ENCODE data around the gene ZNF512B. TPM values are rescaled to one million over a fixed set of nuclear protein-coding genes. Genes with fewer than 3 reads are reported as not detected.
"Not testable (repeated sequence)": the region's sequence is repeated elsewhere in the genome, so short reads cannot be mapped to it uniquely, and the experiment has no call there.

Gene ZNF512B
- total and polyA plus RNA-seq, 9 donors: 2.5 to 24.7 (median 20.2) TPM

GRCh38 chr20:63978319-63979228, 8.8 kb upstream of the ZNF512B start:
- H3K4me1 ChIP-seq (ENCODE audit: insufficient read depth): peaks cover 16% of the 10 kb centered on the region
- intact Hi-C loops (cut with DNase I): loop anchor here in 2 of 4 donors (5.0 to 10.0 kb wide), 2 partner anchors 204 to 441 kb away; partner anchors contain the start of gene PTK6 (in 1 of the 2)

DNA sequence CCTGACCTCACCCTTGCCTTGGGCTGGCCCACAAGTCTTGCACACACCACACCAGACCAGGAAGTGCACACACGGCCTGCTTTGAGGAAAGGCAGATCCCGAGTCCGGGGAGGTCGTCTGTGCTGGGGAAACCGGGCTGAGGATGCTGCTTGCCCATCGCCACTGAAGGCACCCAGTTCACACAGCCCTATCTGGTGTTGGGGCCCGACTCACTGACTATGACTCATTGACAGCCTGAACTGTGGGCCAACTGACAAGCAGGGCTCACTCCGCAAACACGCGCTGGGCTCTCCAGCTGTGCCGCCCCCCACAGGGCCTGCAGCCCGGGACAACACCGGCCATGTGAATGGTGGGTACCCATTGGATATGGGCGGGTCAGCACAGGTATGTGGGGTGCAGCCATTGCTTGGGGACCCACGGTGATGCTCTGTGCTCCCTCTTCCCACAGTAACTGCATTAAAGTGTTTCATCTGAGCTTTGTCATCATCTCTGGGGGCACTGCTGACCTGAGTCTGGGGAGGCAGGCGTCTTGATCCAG, 8.1 kb upstream of the ZNF512B start:
- H3K27me3 ChIP-seq: peaks cover 5% of the 10 kb centered on the region
- 57 to 63% (median 57%) methylated on average over 16 of the region's 16 CpGs for WGBS, 3 donors
- no peak overlapping the region for H3K27ac ChIP-seq
- no peak overlapping the region for H3K4me3 ChIP-seq
- no peaks in the 10 kb centered on the region for H3K9me3 ChIP-seq
- no peak for DNase-seq
- TF ChIP-seq EP300 (IDR thresholded peaks at IDR 0.05) (no peak), CTCF (IDR thresholded peaks at IDR 0.05) (no peak), POLR2A (IDR thresholded peaks at IDR 0.05) (no peak)
- peaks cover 15% of the 10 kb centered on the region for H3K4me1 ChIP-seq (ENCODE audit: insufficient read depth)
- no peaks in the 10 kb centered on the region for H3K36me3 ChIP-seq
- intact Hi-C loops (cut with DNase I): loop anchor here in 3 of 4 donors (2.0 to 10.0 kb wide), 3 partner anchors 21 to 441 kb away; partner anchors contain the start of gene PTK6 (in 1 of the 3)

More at GRCh38 chr20:63978319-63979228, 8.8 kb upstream of the ZNF512B start:
- no peak for TF ChIP-seq EP300 (IDR thresholded peaks at IDR 0.05)
- no peak for TF ChIP-seq CTCF (IDR thresholded peaks at IDR 0.05)
- no peak for TF ChIP-seq POLR2A (IDR thresholded peaks at IDR 0.05)
- peak; percentile 48 to 68 (median 57) for DNase-seq
- Histone ChIP-seq H3K27ac (no peak overlapping the region), H3K36me3 (no peaks in the 10 kb centered on the region), H3K9me3 (no peaks in the 10 kb centered on the region), H3K27me3 (peaks cover 5% of the 10 kb centered on the region), H3K4me3 (peak overlapping the region; percentile 35)
- WGBS, 3 donors: 5 to 14% (median 7%) methylated on average over 28 to 52 of the region's 52 CpGs

DNA sequence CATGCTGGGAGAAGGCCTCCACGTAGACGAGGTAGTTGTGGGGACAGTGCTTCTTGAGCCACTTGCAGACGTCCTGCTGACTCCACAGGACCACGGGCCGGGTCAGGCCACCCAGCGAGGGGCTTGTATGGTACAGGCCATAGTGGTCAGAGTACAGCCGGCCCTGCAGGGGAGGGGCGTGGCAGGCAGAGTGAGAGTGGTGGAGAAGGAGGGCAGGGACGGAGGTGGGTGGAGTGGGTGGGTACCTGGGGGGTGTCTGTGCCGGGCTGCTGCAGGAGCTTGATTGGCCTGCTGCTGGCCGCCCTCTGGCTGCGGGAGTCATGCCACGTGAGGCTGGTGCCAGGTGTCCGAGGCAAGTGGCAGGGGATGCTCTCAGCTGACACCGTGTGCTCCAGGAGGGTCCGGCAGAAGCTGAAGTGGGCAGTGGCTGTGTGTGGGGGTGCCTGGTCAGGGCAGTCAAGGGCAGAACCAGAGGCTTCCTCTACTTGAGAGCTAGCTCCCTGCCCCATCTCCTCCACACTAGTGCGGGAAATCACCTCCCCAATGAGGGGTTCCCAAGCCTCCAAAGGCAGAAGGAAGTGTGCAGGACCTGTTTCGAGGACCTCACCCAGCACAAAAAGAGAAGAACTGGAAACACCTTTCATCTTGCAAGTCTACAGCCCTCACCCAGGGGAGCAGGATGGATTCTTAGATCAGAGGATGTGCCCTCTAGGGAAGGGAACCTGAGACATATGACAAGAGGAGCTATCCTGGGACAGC, 7.4 kb upstream of the ZNF512B start:
- Histone ChIP-seq H3K27ac (no peak overlapping the region), H3K9me3 (no peaks in the 10 kb centered on the region), H3K36me3 (no peaks in the 10 kb centered on the region), H3K27me3 (peaks cover 5% of the 10 kb centered on the region), H3K4me3 (no peak overlapping the region), H3K4me1 (ENCODE audit: insufficient read depth) (peaks cover 11% of the 10 kb centered on the region)
- DNase-seq: no peak
- 75 to 80% (median 75%) methylated on average over 18 of the region's 18 CpGs for WGBS, 3 donors
- TF ChIP-seq POLR2A (IDR thresholded peaks at IDR 0.05) (no peak), CTCF (IDR thresholded peaks at IDR 0.05) (no peak), EP300 (IDR thresholded peaks at IDR 0.05) (no peak)
- intact Hi-C loops (cut with DNase I): loop anchor here in 3 of 4 donors (2.0 to 10.0 kb wide), 3 partner anchors 22 to 440 kb away; partner anchors contain the start of gene PTK6 (in 1 of the 3)

GRCh38 chr20:63976511-63976910, 6.8 kb upstream of the ZNF512B start:
- not testable (repeated sequence) for H3K4me1 ChIP-seq (ENCODE audit: insufficient read depth); H3K27ac ChIP-seq; H3K36me3 ChIP-seq; H3K4me3 ChIP-seq; DNase-seq; H3K27me3 ChIP-seq; H3K9me3 ChIP-seq
- intact Hi-C loops (cut with DNase I): loop anchor here in 3 of 4 donors (2.0 to 10.0 kb wide), 3 partner anchors 22 to 439 kb away; partner anchors contain the start of gene PTK6 (in 1 of the 3)
- 89 to 93% (median 92%) methylated on average over 7 of the region's 7 CpGs for WGBS, 3 donors

Data from ovary (tissue), 9 donors.